ENCODE results near the gene HERC5.
"Not testable (repeated sequence)": the region's sequence is repeated elsewhere in the genome, so short reads cannot be mapped to it uniquely, and the experiment has no call there.

HERC5 gene

DNA sequence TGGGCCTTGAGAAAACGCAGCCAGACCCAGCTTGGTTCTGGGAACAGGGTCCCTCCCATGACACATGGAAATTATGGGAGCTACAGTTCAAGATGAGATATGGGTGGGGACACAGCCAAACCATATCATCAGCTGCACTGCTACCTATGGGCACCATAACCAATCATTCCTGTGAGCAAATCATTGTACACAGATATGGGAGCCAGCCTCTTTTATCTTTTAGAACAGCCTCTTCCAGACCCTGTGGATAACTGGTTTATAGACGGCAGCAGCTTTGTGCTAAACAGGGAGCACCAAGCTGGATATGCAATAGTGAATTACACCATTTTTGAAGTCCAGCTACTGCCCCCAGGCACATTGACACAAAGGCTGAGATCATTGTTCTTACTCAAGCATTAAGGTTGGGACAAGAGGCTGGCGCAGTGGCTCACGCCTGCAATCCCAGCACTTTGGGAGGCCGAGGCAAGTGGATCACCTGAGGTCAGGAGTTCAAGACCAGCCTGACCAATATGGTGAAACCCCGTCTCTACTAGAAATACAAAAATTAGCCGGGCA is 8.6 kb upstream of the HERC5 start:
- DNase-seq (ENCODE audit: low read depth): not testable (repeated sequence)

DNA sequence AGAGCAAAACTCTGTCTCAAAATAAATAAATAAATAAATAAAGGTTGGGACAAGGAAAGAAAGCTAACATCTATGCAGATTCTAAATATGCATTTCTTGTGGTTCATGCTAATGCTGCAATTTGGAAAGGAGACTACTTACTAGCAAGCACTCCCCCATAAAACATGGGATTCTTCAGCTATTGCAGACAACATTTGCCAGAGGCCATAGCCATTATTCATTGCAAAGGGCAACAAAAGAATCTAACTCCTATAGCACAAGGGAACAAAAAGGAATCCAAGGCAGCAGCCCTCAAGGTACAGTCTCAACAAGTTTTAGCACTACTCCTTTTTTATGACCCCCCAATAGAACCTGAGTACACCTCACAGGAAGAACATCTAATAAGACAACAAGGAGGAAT is 8.0 kb upstream of the HERC5 start:
- no peak for DNase-seq (ENCODE audit: low read depth)

DNA sequence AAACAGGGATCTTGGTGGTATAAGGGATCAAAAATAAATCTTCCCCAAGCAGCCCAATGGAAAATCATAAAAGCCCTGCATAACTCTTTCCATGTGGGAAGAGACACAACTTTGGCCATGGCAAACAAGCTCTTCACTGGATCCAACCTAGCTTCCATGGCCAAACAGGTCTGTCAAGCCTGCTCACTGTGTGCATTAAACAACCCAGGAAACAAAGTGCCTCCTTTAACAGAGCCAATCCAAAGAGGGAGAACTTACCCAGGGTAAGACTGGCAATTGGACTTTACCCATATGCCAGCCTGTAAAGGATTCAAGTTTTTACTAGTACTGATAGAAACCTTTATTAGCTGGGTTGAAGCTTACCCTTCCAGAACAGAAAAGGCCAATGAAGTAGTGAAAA is 7.6 kb upstream of the HERC5 start:
- DNase-seq (ENCODE audit: low read depth): no peak

DNA sequence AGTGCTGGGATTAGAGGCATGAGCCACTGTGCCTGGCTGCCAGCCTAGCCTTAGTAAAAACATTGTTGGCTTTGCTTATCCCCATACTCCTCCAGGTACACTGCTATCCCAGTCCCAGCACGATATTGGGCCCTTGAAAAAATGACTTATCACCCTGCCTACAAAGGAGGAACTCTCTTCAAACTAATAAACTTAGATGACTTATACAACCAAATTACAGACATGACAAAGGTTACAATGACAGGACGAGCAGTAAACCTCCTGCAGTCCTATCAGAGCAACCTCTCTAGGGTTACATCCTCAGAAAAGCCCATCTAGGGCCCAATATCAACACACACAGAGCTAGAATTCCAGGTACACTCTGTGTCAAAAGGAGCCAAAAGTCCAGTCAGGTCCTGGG is 5.7 kb upstream of the HERC5 start:
- DNase-seq (ENCODE audit: low read depth): no peak

DNA sequence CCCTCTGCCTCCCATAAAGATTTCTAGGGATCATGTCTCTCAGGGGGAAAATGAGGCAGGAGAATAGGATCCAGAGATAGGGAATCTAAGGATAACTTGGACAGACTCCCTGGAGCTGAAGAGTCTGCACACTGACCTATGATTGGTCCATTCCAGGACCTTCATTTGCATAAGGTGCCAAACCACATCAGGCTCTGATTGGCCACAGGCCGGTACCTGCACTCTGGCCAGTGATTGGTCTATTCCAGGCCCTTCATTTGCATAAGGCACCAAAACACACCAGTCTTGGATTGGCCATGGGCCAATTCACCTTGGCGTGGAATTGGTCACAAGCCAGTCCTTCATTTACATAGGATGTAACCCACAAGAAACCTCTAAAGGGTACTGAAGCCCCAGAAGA is 4.0 kb upstream of the HERC5 start:
- DNase-seq (ENCODE audit: low read depth): no peak

DNA sequence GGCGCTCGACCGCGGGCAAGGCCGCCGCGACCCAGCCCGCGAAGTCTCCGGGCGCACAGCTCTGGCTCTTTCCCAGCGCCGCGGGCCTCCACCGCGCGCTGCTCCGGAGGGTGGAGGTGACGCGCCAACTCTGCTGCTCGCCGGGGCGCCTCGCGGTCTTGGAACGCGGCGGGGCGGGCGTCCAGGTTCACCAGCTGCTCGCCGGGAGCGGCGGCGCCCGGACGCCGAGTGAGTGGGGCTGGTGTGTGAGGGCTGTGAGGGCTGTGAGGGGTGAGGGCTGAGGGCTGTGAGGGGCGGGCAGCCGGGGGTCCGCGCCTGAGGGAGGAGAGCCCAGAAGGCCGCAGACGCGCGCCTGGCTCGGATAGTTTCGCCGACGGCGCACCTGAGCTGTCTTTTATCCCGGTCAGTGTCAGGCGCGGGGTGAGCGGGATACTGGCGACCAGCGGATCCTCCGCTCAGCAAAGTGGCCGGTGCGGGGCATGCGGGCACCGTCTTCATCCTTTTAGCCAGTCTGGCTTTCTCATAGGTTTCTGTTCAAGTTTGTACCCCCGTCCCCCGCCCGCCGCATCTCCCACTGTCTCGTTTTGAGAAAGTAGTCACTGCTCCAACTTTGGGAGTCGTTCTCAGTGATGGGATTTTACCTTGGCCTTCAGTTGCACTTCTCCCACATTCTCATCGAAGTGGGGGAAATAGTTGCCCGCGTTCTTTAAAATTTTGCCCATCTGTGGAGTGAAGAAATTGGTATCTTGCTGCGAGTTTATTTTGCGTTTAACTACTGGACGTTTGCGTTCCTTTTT is 586 bp downstream of the HERC5 start:
- no peak for DNase-seq (ENCODE audit: low read depth)

DNA sequence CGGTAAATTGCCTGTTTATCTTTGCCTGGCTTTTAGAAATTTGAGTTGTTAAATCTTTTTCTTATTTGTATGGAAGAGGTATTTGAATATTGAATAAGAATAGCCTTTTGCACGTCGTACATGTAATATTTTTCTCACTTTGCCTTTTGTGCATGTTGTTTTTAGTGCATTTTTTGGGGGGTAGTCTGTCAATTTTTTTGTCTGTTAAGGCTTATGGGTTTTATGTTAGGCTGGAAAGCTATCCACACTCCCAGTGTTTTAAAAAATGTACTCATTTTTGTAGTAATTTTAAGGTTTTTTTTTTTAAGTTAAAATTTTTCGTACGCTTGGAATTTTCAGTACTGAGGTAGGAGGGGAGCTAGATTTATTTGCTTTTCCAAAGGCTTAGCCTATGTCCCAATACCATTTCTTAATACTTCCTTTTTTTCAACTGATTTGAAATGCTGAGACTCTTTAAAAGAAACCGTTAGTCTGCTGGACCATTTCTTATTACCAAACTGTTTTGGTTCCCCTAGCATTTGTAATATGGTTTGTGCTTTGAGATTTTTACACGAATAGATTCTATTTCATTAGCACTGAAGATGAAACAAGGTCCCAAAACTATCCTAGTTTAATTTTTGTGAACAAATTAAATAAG is 1.3 kb downstream of the HERC5 start:
- no peak for DNase-seq (ENCODE audit: low read depth)

DNA sequence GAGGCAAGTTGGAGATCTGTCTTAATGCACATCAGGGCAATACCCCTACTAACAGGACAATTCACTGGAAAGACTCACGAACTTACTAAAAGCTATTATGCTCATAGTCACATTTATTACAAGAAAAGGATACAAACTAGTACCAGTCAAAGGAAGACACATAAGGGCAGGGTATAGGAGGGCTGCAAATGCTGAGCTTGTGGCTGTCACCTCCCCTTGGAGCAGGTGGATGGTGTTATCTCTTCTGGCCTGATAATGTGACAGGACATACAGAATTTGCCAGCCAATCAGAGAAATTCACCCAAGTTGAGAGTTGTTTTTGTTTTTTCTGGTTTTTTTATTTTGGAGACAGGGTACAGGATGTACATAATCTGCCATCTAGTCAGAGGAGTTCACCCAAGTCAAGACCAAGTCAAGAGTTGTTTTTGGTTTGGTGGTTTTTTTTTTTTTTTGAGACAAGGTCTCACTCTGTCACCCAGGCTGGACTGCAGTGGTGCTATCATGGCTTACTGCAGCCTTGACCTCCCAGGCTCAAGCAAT is 8.8 kb downstream of the HERC5 start:
- no peak for DNase-seq (ENCODE audit: low read depth)

DNA sequence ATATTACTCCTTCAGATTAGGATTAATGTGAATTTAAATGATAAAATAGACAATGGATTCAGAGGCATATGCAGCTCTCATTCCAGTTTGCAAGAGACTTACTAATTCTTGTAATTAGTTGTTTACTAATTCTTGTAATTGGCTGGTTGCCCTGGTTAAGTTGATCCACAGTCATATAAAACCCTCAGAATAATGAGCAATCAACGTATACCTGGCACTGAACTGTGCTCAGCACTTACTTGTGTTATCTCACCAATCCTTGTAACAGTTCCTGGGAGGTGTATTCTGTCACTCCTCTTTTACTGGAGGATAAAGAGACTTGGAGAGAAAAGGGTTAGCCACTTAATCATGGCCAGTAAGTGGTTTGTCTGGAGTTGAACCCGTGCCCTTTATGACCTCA is 10.5 kb downstream of the HERC5 start:
- DNase-seq (ENCODE audit: low read depth): no peak

DNA sequence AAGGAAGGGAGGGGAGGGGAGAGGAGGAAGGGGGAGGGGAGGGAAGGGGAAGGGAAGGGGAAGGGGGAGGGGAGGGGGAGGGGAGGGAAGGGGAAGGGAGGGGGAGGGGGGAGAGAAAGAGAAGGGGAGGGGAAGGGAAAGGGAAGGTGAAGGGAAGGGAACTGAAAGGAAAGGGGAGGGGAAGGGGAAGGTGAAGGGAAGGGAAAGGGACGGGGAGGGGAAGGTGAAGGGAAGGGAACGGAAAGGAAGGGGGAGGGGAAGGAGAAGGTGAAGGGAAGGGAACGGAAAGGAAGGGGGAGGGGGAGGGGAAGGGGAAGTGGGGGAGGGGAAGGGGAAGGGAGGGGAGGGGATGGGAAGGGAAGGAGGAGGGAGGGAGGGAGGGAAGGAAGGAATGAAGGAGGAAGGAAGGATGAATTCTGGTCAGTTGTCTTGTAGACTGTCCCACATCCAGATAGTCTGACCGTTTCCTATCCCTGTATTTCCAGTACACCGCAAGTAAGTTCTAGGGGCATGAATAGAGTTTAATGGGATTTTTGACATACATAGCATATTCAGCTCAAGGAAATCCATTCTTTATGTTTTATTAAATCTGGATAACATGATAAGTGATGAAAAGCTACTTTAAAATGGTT is 20.4 kb downstream of the HERC5 start:
- DNase-seq (ENCODE audit: low read depth): no peak

DNA sequence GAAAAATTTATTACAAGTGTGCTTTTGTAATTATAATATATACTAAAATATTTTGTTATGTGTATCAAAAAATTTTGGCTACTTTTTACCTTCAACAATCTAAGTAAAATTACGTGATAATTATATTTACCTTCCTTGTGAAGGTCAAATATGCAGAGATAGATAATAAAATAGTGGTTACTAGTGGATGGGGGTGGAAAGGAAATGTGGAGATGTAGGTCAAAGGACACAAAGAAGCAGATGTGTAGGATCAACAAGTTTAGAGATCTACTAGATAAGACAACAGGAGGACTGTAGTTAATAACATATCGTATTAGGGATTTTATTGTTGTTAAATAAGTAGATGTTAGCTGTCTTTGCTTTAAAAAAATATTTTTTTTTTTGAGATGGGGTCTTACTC is 21.3 kb downstream of the HERC5 start:
- DNase-seq (ENCODE audit: low read depth): no peak

DNA sequence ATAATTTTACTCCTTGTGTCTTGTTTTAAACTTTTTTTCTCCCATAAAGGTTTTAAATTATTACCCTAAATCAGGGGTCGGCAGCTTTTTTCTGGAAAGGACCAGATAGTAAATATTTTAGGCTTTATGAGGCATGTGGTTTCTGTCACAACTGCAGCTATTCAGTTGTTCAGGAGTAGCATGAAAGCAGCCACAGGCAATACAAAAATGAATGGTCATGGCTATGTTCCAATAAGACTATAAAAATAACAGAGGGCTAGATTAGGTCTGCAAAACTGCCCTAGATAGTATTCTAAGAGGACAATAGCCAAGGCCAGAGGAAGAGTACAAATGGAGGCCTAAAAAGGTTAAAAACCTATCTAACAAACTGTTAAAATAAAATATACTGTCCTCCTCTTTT is 24.6 kb downstream of the HERC5 start:
- DNase-seq (ENCODE audit: low read depth): no peak

DNA sequence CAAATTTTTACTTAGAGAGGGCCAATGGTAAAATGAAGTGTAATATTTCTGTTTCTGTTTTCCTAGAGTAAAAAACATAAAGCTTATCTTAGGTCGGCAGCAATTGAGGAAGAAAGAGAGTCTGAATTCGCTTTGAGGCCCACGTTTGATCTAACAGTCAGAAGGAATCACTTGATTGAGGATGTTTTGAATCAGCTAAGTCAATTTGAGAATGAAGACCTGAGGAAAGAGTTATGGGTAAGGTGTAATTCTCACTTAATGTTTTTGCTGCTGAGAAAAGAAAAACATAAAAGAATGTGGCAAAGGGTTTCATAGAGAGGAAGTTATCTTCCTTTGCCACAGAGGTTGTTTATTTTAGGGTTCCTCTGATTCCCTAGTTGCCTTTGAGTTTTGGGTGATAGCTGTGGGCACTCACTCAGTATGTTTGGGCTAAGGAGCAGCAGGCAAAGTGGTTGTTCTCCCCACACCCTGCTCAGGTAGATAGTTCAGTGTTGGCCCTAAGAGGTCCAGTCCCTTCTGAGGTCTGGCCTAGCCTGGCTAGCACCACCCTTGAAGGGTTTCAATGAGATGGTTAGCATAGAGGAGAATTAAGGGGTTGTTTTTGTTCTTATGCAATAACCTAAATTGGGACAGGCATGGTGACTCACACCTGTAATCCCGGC is 32.3 kb downstream of the HERC5 start:
- no peak for DNase-seq (ENCODE audit: low read depth)

DNA sequence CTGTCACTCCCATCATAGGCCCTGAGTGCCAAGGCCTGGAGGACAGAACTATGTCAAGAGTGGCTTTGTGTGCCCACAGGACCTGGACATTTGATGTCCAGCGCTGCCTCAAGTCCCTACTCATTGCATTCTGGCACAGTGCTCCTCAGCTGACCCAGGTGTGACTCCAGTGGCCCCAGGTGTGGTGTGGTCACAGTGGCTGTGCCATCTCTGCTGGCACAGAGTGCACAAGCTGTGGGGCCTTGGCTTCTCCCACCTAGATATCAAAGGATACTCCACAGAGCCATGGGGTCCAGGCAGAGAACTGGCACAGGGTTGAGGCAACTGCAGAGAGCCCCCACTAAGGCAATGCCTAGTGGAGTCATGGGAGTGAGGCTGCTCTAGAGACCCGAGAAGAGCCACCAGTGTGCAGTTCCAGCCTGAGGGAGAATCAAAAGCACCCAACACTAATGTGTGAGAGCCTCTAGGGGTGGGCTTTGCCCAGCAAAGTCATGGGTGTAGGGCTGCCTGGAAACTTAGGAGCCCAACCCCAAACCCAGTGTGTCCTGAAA is 41.0 kb downstream of the HERC5 start:
- no peak for DNase-seq (ENCODE audit: low read depth)

DNA sequence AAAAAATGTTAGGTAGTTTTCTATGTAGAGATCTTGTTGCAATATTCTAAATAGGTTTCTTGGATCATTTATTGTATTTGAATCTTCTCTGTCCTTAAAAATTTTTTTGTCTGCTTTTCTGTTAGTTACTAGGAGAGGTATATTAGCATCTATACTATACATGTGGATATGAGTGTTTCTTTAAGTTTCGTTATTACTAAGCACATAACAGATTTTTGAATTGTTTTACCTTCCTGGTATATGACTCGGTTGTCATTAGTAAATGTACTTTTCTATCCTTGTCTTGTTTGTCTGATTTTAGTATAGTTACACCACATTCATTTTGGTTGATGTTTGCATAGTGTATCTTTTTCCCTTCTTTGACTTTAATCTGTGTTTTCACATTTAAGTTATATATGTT is 46.4 kb downstream of the HERC5 start:
- DNase-seq (ENCODE audit: low read depth): no peak

DNA sequence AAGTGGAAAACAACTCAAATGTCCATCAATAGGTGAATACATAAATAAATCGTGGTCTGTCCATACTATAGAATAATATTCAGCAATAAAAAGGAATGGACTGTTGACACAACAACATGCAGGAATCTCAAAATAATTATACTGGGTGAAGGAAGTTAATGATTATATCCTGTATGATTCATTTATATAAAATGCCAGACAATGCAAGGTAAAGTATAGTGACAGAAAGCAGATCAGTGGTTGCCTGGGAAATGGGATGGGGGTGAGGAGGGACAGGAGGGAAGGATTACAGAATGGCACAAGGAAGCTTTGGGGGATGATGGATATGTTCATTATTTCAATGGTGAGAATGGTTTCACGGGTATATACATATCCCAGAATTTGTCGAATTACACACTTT is 54.3 kb downstream of the HERC5 start:
- DNase-seq (ENCODE audit: low read depth): no peak

DNA sequence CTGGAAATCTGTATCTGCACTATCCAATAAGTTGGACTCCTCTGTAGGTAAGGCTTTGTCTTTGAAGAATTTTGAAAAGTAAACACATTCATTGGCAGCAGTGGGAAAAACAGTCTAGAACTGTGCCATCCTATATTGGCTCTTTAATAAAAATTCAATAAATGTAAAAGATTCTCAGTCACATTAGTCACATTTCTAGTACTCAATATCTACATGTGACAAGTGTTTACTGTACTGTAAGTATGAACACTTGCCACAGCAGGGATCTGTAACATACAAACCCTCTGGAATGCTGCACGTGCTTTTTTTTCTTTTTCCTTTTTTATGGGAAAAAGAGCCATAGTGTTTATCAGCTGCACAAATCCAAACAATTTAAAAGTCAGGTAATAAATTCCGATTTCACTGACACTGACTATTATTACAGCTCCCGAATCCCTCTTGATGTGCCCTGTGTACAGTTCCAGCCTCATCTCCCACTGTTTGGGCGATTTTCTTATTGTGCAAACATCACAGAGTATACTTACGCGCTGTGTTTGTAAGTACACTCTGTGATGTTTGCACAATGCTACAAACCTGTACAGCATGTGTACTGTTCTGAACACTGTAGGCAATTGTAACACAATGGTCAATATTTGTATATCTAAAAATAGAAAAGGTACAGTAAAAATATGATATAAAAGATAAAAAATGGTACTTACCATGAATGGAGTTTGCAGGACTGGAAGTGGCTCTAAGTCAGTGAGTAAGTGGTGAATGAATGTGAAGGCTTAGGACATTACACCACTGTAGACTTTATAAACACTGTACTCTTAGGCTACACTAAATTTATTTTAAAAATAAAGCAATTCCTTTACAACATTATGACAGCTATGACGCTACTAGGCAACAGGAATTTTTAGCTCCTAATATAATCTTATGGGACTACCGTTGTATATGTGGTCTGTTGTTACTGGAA is 57.9 kb downstream of the HERC5 start:
- no peak for DNase-seq (ENCODE audit: low read depth)

DNA sequence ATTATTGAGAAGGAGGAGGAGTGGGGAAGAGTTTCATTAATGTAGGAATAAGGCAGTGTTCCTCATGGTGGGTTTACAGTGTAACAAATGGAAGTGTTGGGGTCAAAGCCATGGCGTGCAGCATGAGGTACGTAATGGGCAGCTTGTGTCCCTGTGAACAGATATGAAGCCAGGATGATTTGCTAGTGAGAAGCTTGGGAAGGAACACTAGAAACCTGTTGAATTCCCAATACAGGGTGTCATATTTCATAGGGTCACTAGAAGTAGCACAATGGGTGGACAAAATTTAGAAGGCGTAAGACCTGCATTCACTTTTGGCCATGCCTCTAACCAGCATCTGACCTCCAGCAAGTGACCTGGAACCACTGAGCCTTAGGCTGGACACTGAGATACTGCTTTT is 59.8 kb downstream of the HERC5 start:
- DNase-seq (ENCODE audit: low read depth): no peak

DNA sequence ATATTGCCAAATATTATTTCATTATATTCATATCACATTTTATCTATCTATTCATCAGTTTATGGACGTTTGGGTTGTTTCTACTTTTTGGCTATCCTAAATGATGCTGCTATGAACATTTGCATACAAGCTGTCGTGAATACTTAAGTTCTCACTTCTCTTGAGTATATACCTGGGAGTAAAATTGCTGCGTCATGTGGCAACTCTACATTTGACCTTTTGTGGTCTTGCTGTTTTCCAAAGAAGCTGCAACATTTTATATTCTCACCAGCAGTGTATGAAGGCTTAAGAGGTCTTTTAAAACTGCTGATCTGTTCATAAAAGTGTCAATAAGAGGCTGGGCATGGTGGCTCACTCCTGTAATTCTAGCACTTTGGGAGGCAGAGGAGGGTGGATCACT is 60.9 kb downstream of the HERC5 start:
- no peak for DNase-seq (ENCODE audit: low read depth)

DNA sequence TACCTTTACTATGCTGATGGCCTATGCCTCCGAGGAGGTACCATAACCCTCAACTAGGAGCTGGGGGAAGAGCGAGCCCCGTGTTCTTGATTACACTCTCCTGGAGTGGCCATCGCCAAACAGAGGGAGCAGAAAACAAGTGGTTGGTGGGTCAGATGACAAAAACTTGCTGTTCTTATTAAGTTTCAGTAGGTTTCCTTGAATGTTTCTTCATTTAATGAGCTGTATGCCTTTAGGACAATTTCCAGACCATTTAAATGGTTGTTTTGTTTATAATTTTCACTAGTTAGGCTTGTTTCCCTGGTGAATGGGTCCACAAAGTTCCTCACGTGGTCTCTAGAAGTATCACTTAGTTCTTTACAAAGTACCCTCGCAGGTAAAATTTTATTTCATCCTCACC is 62.0 kb downstream of the HERC5 start:
- no peak for DNase-seq (ENCODE audit: low read depth)

Measured in stimulated activated CD8-positive, alpha-beta memory T cell treated with anti-CD3 and anti-CD28 coated beads, Interleukin-12 subunit alpha, Interleukin-12 subunit beta, amount 100 ng/mL, for 4 hours (primary cell).